GM18526 (cell line): ENCODE data around the gene RCOR3.

Experiments
- POLR2A ChIP-seq: IDR thresholded peaks from 3 replicates; pipeline ENCODE4 v1.6.1; 2011; ENCODE audit not compliant: insufficient read length; ENCODE audit errors: extremely low read depth

Gene RCOR3

DNA sequence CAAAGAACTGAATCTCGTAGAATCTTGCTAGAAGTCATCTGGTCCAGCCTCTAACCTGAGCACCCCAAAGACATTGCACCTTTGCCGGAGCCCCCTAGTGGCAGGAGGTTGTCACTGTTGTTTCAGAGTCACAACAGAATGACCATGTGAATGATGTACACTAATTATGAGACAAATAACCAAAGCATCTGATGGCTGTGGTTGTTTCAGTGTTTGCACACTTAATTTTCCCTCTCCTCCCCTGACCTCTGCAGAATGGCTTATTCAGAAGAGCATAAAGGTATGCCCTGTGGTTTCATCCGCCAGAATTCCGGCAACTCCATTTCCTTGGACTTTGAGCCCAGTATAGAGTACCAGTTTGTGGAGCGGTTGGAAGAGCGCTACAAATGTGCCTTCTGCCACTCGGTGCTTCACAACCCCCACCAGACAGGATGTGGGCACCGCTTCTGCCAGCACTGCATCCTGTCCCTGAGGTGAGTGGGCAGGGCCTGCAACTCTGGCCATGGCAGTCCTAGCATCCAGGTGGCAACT lies 93.9 kb downstream of the RCOR3 start:
- no peak for TF ChIP-seq POLR2A

DNA sequence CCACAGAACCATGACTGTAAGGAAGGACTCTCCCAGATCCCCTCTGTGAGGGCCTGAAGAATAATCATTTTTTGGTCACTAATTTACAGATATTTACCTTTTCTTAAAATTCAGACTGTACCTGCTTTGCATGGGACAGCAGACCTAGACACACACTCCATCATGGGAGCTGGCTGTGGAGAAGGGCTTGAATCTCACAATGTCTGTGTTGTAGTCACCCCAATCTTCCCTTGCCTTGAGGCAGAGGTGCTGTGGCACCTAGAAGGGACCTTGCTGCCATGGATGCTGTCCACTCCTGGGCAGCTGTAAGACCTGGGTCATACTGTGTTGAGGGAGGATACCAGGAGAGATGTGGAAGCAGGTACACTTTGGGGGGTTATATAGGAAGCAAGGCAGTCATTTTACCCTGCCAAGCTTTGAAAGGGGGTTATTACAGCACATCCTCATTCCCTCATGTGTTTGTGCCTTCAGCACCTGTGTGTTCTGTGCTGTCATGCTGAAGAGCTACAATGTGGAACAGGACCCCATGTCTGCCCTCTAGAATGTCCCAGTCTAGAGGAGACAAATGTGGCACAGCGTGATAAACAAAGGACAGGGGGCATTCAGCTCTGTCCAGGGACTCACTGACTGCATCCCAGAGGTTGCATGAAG lies 94.5 kb downstream of the RCOR3 start:
- no peak for TF ChIP-seq POLR2A

DNA sequence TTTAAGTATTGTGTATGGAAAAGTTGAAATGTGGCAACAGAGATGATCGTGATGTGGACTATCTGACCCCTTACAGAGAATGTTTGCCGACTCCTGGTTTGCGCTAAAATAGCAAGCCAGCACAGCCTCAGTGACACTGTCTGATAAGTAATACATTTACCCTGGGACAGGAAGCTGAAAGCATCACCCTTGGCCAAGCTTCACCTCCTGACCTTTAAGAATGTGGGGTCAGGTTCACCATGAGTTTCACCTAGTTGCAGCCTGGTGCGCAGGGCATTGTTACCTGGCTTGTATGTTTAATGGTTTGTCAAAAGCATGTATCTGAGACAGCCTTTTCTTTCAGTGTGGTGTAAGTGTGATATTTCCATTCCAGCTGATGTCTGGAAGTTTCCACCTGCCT lies 96.7 kb downstream of the RCOR3 start:
- no peak for TF ChIP-seq POLR2A

DNA sequence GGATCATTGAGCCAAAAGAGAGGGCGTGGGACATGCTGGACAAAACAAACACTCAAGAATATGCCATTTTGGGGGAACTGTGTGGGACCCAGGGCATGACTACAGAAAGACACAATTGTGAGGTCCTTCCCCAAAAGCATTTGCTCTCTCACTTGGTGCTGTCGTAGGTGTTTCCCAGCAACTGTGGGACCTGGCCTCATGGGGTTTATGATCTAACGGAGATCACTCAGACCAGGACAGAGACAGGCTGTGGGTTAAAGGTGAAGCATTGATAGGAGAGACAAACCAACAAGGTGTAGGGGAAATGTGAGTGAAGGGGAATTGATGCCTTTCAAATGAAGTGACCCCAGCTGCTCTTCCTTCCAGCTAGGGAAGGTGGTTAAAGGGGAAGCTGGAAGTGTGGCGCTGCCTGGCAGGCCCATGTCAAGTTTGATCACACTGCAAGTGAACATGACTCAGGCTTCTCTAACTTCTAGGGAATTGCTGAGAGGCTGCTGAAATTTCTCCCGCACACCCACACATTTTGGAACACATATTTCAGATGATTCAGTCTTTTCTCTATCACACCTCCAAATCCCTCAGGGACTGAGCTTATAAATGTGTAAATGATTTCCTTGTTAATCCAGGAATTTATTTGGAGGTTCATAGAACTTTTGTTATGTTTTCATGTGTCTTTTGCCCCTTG lies 97.7 kb downstream of the RCOR3 start:
- TF ChIP-seq POLR2A, result no peak

DNA sequence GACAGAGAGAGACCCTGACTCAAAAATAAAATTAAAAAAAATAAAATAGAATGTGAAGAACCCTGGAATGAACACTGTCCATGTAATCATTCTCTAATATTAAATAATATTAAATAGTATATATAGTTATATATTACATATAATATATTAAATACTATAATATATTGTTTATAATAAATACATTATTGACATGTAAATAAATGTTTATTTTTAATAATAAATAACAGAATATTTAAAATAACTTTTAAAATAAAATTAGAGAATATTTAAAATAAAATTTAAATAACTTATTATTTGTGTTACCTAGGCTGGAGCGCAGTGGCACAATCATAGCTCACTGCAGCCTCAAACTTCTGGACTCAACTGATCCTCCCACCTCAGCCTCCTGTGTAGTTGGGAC lies 99.5 kb downstream of the RCOR3 start:
- no peak for TF ChIP-seq POLR2A

DNA sequence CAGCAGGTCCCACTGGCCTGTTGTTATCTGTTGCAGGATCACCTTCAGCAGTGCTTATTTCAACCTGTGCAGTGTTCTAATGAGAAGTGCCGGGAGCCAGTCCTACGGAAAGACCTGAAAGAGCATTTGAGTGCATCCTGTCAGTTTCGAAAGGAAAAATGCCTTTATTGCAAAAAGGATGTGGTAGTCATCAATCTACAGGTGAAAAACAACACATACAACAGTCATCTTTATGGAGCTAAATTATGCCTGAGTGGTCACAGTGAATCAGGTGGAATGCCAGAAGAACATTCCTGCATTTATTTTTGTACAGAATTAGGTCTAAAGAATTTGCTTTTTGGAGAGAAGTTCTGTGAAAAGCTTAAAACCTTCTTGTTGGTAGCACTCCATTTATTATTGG lies 100.7 kb downstream of the RCOR3 start:
- TF ChIP-seq POLR2A, result no peak

DNA sequence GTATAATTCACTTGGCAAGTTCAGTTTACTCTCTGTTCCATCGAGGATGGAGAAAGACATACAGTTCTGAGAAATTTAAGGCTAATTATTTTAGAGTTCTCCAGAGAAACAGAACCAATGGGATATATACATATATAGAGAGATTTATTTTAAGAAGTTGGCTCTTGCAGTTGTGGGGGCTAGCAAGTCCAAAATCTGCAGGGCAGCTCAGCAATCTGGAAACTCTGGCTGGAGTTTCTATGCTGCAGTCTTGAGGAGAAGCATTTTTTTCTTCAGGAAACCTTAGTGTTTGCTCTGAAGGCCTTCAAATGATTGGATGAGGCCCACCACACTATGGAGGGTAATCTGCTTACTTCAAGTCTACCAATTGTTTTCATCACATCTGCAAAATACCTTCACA lies 102.0 kb downstream of the RCOR3 start:
- TF ChIP-seq POLR2A, result no peak
